NCI-H446 treated with DMSO at 0.1 percent for 48 hours (cell line): ENCODE results near the gene GPR108.

Experiments
- DNase-seq: peaks from one replicate; lab custom pipeline; 2025; lab: John Stamatoyannopoulos, UW

GPR108 gene

GRCh38 chr19:6737873-6738786, 750 bp upstream of the GPR108 start:
- DNase-seq, result peak; percentile 39

GRCh38 chr19:6736917-6737283, 480 bp downstream of the GPR108 start:
- no peak for DNase-seq

DNA sequence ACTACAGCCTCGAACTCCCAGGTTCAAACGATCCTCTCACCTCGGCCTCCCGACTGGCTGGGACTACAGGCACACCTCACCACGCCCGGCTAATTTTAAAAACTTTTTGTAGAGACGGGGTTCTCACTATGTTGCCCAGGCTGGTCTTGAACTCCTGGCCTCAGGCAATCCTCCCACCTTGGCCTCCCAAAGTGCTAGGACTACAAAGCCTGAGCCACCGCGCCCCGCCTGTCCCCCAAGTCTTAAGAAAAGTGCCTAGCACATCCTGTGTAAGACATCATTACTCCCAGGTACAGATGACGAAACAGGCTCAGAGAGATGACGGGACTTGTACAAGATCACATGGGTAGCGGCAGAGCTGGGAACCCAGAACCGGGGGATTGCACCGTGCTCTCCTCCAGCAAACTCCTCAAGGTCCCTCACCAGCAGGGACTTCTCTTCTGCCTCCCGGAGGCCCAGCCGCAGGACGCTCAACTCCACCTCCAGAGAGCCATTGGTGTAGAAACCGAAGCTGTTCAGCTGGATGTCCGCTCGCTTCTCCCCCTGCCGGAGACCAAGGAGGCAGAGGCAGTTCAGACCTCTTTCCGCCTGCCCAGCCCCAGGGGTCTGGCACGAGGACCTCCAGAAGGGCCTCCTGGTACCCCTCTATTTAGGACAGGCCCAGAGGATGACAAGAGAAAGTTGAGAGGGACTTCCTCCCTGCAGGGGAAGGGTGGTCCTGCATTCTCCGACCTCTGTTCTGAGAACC, 1.0 kb downstream of the GPR108 start:
- DNase-seq, result no peak

DNA sequence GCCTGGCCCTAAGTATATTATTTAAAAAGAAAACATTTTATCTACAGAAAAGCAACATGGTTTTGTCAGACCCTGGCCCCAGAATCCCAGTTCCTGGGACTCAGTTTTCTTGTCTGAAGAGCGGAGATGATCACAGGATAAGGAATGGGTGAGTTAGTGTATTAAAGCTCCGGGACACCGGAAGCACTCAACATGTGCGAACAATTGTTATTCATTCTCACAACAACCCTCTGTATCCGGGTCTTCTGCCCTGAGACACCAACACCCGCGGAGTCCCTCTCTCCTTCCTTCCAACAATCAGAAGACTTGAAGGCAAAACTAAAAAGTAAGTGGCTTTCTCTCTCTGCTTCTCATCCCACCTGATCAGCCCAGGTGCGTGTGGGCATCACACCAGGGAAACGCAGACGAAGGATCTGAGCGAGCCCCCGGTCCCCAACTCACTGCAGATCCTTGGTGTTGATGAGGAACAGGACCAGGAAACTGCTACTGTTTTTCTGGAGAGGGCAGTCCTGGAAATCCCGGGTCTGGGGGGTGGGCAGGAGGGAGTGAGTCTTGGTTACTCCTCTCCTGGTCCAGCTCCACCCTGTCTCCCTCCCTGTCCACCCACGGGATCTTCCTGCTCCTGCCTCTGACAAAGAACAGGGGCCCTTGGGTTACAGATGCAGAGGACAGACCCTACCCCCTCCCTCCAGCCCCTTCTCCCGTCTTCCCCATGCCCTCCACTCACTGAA, 2.0 kb downstream of the GPR108 start:
- no peak for DNase-seq

GRCh38 chr19:6734096-6734696, 3.2 kb downstream of the GPR108 start:
- no peak for DNase-seq

DNA sequence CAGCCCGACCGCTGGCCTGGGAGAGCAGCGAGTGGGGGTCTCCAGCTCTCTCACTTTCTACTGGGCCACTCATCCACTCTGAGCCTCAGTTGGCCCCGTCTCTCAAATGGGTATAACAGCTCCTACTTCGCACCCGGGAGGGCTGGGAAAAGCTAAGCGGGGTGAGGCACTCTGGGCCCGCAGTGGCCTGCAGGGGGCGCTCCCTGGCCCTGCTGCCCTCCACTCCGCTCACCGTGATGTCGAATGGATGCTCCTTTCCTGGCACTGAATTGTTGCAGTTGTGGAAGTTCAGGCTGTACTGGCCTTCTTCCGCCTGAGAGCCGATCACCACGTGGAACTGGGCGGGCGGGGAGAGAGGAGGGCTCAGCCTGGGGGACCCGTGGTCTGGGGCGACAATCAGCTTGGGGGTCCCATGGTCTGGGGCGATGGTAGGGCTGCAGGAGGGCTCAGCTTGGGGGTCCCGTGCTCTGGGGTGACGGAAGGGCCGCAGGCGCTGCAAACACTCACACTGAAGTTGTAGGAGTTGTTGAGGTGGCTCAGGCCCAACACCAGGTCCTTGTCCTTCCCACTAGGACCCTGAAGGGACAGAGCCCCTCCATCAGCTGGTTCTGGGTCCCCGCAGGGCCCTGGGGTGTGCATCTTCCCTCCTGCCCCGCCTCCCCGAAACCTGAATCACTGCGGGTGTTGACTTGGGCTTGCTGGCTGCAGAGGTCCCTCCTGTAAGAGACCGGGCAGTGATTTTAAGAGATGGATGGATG, 3.9 kb downstream of the GPR108 start:
- no peak for DNase-seq

GRCh38 chr19:6732803-6733337, 4.5 kb downstream of the GPR108 start:
- no peak for DNase-seq

GRCh38 chr19:6731822-6732221, 5.6 kb downstream of the GPR108 start:
- DNase-seq, result no peak

- no peak for DNase-seq
Observed at GRCh38 chr19:6730941-6731670, 6.3 kb downstream of the GPR108 start.

GRCh38 chr19:6730153-6730804, 7.1 kb downstream of the GPR108 start:
- no peak for DNase-seq

GRCh38 chr19:6729573-6730152, 7.7 kb downstream of the GPR108 start:
- DNase-seq, result no peak

DNA sequence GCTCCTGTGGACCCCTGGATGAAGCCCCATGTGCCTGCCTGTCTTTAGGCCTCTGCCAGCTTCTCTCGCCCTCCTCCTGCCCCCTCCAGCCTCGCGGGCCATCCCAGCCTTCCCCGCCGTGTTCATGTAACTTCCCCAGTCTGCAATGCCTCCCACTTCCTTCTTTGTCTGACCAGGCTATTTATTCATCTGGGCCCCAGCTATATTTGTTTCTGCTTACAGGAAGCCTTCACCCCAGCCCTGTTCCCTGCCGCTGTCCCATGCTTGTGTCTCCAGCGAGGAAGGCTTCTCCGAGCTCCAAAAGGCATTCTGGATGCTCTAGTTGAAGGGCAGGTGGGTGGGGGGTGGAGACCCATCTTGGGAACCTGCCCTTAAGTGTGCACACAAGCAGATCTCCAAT, 9.0 kb downstream of the GPR108 start:
- no peak for DNase-seq

- DNase-seq, result no peak
Observed at GRCh38 chr19:6725513-6726231, 11.7 kb downstream of the GPR108 start.

DNA sequence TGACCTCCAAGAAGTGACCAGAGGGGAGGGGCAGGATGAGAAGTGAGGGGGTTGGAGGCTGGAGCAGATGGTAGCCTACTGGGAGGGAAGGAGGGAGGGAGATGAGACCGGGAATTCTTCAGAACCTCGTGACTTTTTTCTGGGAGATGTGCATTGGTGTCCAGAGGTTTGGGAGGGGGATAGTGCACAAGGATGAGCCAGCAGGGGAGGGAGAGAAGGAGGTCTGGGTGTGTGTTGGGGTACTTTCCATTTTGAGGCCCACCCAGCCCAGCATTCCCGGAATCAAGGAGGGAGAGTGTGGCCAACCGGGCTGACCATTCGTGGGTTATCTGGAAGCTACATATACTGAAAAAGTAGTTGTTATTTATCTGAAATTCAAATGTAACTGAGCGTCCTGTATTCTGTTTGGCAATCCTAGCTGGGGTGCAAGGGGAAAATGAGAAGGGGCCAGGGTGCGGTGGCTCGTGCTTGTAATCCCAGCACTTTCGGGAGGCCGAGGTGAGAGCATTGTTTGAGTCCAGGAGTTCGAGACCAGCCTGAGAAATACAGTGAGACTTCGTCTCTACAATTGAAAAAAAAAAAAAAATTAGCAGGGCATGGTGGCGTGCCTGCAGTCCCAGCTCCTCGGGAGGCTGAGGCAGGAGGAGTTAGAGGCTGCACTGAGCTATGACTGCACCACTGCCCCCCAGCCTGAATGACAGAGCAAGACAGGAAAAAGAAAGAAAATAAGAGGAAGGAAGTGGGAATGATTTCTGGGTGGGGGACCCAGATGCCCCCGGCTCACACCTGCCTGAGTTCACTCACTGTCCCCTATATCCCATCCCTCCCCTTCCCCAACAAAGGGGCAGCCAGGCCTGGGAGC, 12.5 kb downstream of the GPR108 start:
- no peak for DNase-seq

- DNase-seq, result no peak
Observed at GRCh38 chr19:6723738-6724137, 13.6 kb downstream of the GPR108 start.

DNA sequence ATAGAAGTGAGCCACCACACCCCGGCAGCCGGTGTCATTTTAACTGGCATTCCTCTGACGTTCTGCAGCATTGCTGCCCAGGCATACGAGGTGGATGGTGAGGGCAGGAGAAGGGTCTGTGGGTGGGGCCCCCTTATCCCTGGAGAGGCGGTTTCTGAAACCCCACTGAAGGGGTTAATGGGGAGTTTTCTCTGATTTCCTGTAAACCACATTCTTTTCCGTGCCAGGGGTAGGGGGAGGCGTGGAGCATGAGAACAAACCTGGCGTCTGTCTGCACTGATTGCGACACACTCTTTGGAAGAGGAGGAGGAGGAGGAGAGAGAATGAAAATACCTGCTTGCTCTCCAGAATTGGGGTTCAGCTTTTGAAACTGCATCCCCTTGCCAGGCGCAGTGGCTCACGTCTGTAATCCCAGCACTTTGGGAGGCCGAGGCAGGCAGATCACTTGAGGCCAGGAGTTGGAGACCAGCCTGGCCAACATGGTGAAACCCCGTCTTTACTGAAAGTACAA, 14.2 kb downstream of the GPR108 start:
- DNase-seq, result no peak

GRCh38 chr19:6721773-6722172, 15.6 kb downstream of the GPR108 start:
- no peak for DNase-seq

- no peak for DNase-seq
Observed at GRCh38 chr19:6721138-6721474, 16.3 kb downstream of the GPR108 start.
